ENCODE results near the gene SLC8A1.

Gene SLC8A1

GRCh38 chr2:40155728-40156127, 296.2 kb downstream of the SLC8A1 start:
- no peak for DNase-seq (ENCODE audit: low read depth in 2 of 2)

- DNase-seq (ENCODE audit: low read depth in 2 of 2), result no peak
Observed at GRCh38 chr2:40150266-40150665, 301.6 kb downstream of the SLC8A1 start.

GRCh38 chr2:40148334-40148733, 303.6 kb downstream of the SLC8A1 start:
- no peak for DNase-seq (ENCODE audit: low read depth in 2 of 2)

- DNase-seq (ENCODE audit: low read depth in 2 of 2), result no peak
Observed at GRCh38 chr2:40147360-40147759, 304.5 kb downstream of the SLC8A1 start.

- DNase-seq (ENCODE audit: low read depth in 2 of 2), result no peak
Observed at GRCh38 chr2:40144022-40144421, 307.9 kb downstream of the SLC8A1 start.

- no peak for DNase-seq (ENCODE audit: low read depth in 2 of 2)
Observed at GRCh38 chr2:40138314-40138713, 313.6 kb downstream of the SLC8A1 start.

GRCh38 chr2:40131081-40131704, 320.7 kb downstream of the SLC8A1 start:
- no peak for DNase-seq (ENCODE audit: low read depth in 2 of 2)

GRCh38 chr2:40130251-40130994, 321.5 kb downstream of the SLC8A1 start:
- no peak for DNase-seq (ENCODE audit: low read depth in 2 of 2)

GRCh38 chr2:40129725-40130124, 322.2 kb downstream of the SLC8A1 start:
- DNase-seq (ENCODE audit: low read depth in 2 of 2), result no peak

GRCh38 chr2:40128796-40129195, 323.1 kb downstream of the SLC8A1 start:
- no peak for DNase-seq (ENCODE audit: low read depth in 2 of 2)

- DNase-seq (ENCODE audit: low read depth in 2 of 2), result no peak
Observed at GRCh38 chr2:40127890-40128557, 323.9 kb downstream of the SLC8A1 start.

- no peak for DNase-seq (ENCODE audit: low read depth in 2 of 2)
Observed at GRCh38 chr2:40127146-40127545, 324.7 kb downstream of the SLC8A1 start.

- DNase-seq (ENCODE audit: low read depth in 2 of 2), result no peak
Observed at GRCh38 chr2:40126006-40126405, 325.9 kb downstream of the SLC8A1 start.

- DNase-seq (ENCODE audit: low read depth in 2 of 2), result no peak
Observed at GRCh38 chr2:40123746-40124145, 328.1 kb downstream of the SLC8A1 start.

GRCh38 chr2:40123326-40123725, 328.6 kb downstream of the SLC8A1 start:
- no peak for DNase-seq (ENCODE audit: low read depth in 2 of 2)

- DNase-seq (ENCODE audit: low read depth in 2 of 2), result no peak
Observed at GRCh38 chr2:40120957-40121356, 330.9 kb downstream of the SLC8A1 start.

- no peak for DNase-seq (ENCODE audit: low read depth in 2 of 2)
Observed at GRCh38 chr2:40120026-40120425, 331.9 kb downstream of the SLC8A1 start.

- DNase-seq (ENCODE audit: low read depth in 2 of 2), result no peak
Observed at GRCh38 chr2:40118622-40119021, 333.3 kb downstream of the SLC8A1 start.

GRCh38 chr2:40115894-40116293, 336.0 kb downstream of the SLC8A1 start:
- no peak for DNase-seq (ENCODE audit: low read depth in 2 of 2)

GRCh38 chr2:40115348-40115747, 336.5 kb downstream of the SLC8A1 start:
- no peak for DNase-seq (ENCODE audit: low read depth in 2 of 2)

- DNase-seq (ENCODE audit: low read depth in 2 of 2), result no peak
Observed at GRCh38 chr2:40113997-40114396, 337.9 kb downstream of the SLC8A1 start.

- DNase-seq (ENCODE audit: low read depth in 2 of 2), result no peak
Observed at GRCh38 chr2:40113272-40113968, 338.5 kb downstream of the SLC8A1 start.

Data from stimulated activated CD8-positive, alpha-beta memory T cell treated with anti-CD3 and anti-CD28 coated beads, Interleukin-7, amount 100 ng/mL, for 1 hour (primary cell).